RWPE2 (cell line): ENCODE measurements around the gene ENSA.

Experiments
- ATAC-seq: fragments of 200-7000 bp; cut with Tn5 transposase; 3 replicates; pipeline ENCODE4 v1.9.1; 2021; ENCODE audit warnings: low read depth
- DNase-seq: peaks from one replicate; pipeline ENCODE4 v3.0.0-alpha.2; 2020; ENCODE audit warnings: low spot score
- H3K27ac ChIP-seq: fragments of 450-650 bp; 2 replicates; pipeline ENCODE4 v1.5.1; 2017; ENCODE audit warnings: mild to moderate bottlenecking; ENCODE audit not compliant: poor library complexity, severe bottlenecking
- H3K27me3 ChIP-seq: fragments of 250-450 bp; sonication (Bioruptor Pico); 2 replicates; pipeline ENCODE4 v1.5.1; 2021; ENCODE audit warnings: mild to moderate bottlenecking, moderate library complexity; ENCODE audit not compliant: insufficient read depth, poor library complexity, severe bottlenecking
- H3K36me3 ChIP-seq: fragments of 250-450 bp; sonication (Bioruptor Pico); 2 replicates; pipeline ENCODE4 v1.5.1; 2020; ENCODE audit warnings: low read depth, mild to moderate bottlenecking, moderate library complexity
- H3K4me1 ChIP-seq: fragments of 250-450 bp; sonication (Bioruptor Pico); 2 replicates; pipeline ENCODE4 v1.5.1; 2021; ENCODE audit warnings: mild to moderate bottlenecking, moderate library complexity; ENCODE audit not compliant: insufficient read depth, poor library complexity, severe bottlenecking
- H3K4me3 ChIP-seq: fragments of 250-450 bp; sonication (Bioruptor Pico); 2 replicates; pipeline ENCODE4 v1.5.1; 2021; ENCODE audit warnings: mild to moderate bottlenecking, moderate library complexity; ENCODE audit not compliant: severe bottlenecking
- H3K9me3 ChIP-seq: fragments of 250-450 bp; sonication (Bioruptor Pico); 2 replicates; pipeline ENCODE4 v1.5.1; 2021; ENCODE audit warnings: mild to moderate bottlenecking, moderate library complexity; ENCODE audit not compliant: severe bottlenecking
- CTCF ChIP-seq: fragments of 450-650 bp; IDR thresholded peaks from one replicate; pipeline ENCODE4 v1.5.1; 2017; ENCODE audit warnings: mild to moderate bottlenecking, moderate library complexity; ENCODE audit not compliant: poor library complexity, severe bottlenecking

Gene ENSA

GRCh38 chr1:150579945-150580642 is 49.3 kb downstream of the ENSA start:
- Histone ChIP-seq H3K4me1 (peaks cover 18% of the 10 kb centered on the region), H3K4me3 (peak overlapping the region; percentile 73), H3K9me3 (no peaks in the 10 kb centered on the region), H3K27me3 (no peaks in the 10 kb centered on the region), H3K36me3 (peaks cover 41% of the 10 kb centered on the region), H3K27ac (peak overlapping the region; percentile 100)
- TF ChIP-seq CTCF: no peak
- DNase-seq: no peak
- ATAC-seq: no peak

- TF ChIP-seq CTCF: no peak
- ATAC-seq: peak; percentile 88
Measured at GRCh38 chr1:150579110-150579944, 50.1 kb downstream of the ENSA start, which contains the start of gene MCL1. Gene MCL1 (minus strand): TSS chr1:150579610. CDS start chr1:150579530, 80 bp downstream.

GRCh38 chr1:150578272-150579109 is 50.9 kb downstream of the ENSA start:
- Histone ChIP-seq H3K4me1 (peaks cover 32% of the 10 kb centered on the region), H3K27me3 (no peaks in the 10 kb centered on the region), H3K36me3 (peaks cover 58% of the 10 kb centered on the region), H3K4me3 (peak overlapping the region; percentile 73), H3K9me3 (no peaks in the 10 kb centered on the region), H3K27ac (peak overlapping the region; percentile 100)
- DNase-seq (peak; percentile 70), ATAC-seq (peak; percentile 37)
- TF ChIP-seq CTCF: no peak

More at GRCh38 chr1:150579110-150579944, 50.1 kb downstream of the ENSA start, which contains the start of gene MCL1:
- peak within 1 kb of the TSS; percentile 100 for H3K27ac ChIP-seq
- no peaks in the 10 kb centered on the region for H3K9me3 ChIP-seq
- no peaks in the 10 kb centered on the region for H3K27me3 ChIP-seq
- peaks cover 49% of the 10 kb centered on the region for H3K36me3 ChIP-seq
- DNase-seq: peak; percentile 92
- peak within 1 kb of the TSS; percentile 73 for H3K4me3 ChIP-seq
- peaks cover 24% of the 10 kb centered on the region for H3K4me1 ChIP-seq

- Histone ChIP-seq H3K4me1 (peaks cover 40% of the 10 kb centered on the region), H3K9me3 (no peaks in the 10 kb centered on the region), H3K27me3 (no peaks in the 10 kb centered on the region), H3K4me3 (peak overlapping the region; percentile 73), H3K27ac (peak overlapping the region; percentile 100), H3K36me3 (peaks cover 65% of the 10 kb centered on the region)
- DNase-seq (no peak), ATAC-seq (no peak)
- TF ChIP-seq CTCF: no peak
Measured at GRCh38 chr1:150577557-150578271, 51.7 kb downstream of the ENSA start.
